HG02759 (cell line): ENCODE data around the gene ARG2.
"Not testable (repeated sequence)": the region's sequence is repeated elsewhere in the genome, so short reads cannot be mapped to it uniquely, and the experiment has no call there.

ENCODE experiments used
- ATAC-seq: cut with Tn5 transposase; IDR thresholded peaks from one replicate; pipeline ENCODE4 v1.9.1; 2021; ENCODE audit warnings: mild to moderate bottlenecking, moderate library complexity; ENCODE audit not compliant: unreplicated experiment

ARG2 gene

GRCh38 chr14:67584978-67585377 is 34.7 kb upstream of the ARG2 start:
- ATAC-seq, result no peak

GRCh38 chr14:67586369-67586768 is 33.4 kb upstream of the ARG2 start:
- no peak for ATAC-seq

GRCh38 chr14:67589204-67589770 is 30.4 kb upstream of the ARG2 start:
- ATAC-seq, result no peak

GRCh38 chr14:67593650-67594049 is 26.1 kb upstream of the ARG2 start:
- not testable (repeated sequence) for ATAC-seq

- no peak for ATAC-seq
Measured at GRCh38 chr14:67595392-67595791, 24.3 kb upstream of the ARG2 start.

GRCh38 chr14:67599698-67600561 is 19.8 kb upstream of the ARG2 start, which contains the start of gene PIGH:
PIGH (minus strand) TSS chr14:67600268; CDS start chr14:67600203, 65 bp downstream.
- peak; percentile 96 for ATAC-seq

- ATAC-seq, result not testable (repeated sequence)
Measured at GRCh38 chr14:67600562-67600974, 19.2 kb upstream of the ARG2 start.

- no peak for ATAC-seq
Measured at GRCh38 chr14:67602076-67602475, 17.6 kb upstream of the ARG2 start.

GRCh38 chr14:67602995-67603545 is 16.6 kb upstream of the ARG2 start:
- ATAC-seq, result peak; percentile 64

- ATAC-seq, result no peak
Measured at GRCh38 chr14:67607646-67608045, 12.1 kb upstream of the ARG2 start.

- no peak for ATAC-seq
Measured at GRCh38 chr14:67609642-67610310, 9.9 kb upstream of the ARG2 start.

GRCh38 chr14:67610491-67610890 is 9.2 kb upstream of the ARG2 start:
- ATAC-seq, result no peak

- no peak for ATAC-seq
Measured at GRCh38 chr14:67618617-67619063, 1.1 kb upstream of the ARG2 start.

GRCh38 chr14:67620217-67620785 is 581 bp downstream of the ARG2 start:
- no peak for ATAC-seq

GRCh38 chr14:67622675-67623074 is 3.0 kb downstream of the ARG2 start:
- no peak for ATAC-seq

- ATAC-seq, result no peak
Measured at GRCh38 chr14:67623114-67623513, 3.4 kb downstream of the ARG2 start.

- ATAC-seq, result not testable (repeated sequence)
Measured at GRCh38 chr14:67626131-67626530, 6.4 kb downstream of the ARG2 start.

- ATAC-seq, result no peak
Measured at GRCh38 chr14:67627519-67627918, 7.8 kb downstream of the ARG2 start.

- ATAC-seq, result no peak
Measured at GRCh38 chr14:67630186-67630585, 10.5 kb downstream of the ARG2 start.

- ATAC-seq, result no peak
Measured at GRCh38 chr14:67630938-67631337, 11.2 kb downstream of the ARG2 start.
